GM19043 (cell line): Measurements from ENCODE around the gene TNFRSF25.
"Not testable (repeated sequence)": the region's sequence is repeated elsewhere in the genome, so short reads cannot be mapped to it uniquely, and the experiment has no call there.

ENCODE experiments used
- ATAC-seq: cut with Tn5 transposase; IDR thresholded peaks from one replicate; pipeline ENCODE4 v1.9.1; 2021; ENCODE audit warnings: low read depth; ENCODE audit not compliant: unreplicated experiment

The TNFRSF25 gene

DNA sequence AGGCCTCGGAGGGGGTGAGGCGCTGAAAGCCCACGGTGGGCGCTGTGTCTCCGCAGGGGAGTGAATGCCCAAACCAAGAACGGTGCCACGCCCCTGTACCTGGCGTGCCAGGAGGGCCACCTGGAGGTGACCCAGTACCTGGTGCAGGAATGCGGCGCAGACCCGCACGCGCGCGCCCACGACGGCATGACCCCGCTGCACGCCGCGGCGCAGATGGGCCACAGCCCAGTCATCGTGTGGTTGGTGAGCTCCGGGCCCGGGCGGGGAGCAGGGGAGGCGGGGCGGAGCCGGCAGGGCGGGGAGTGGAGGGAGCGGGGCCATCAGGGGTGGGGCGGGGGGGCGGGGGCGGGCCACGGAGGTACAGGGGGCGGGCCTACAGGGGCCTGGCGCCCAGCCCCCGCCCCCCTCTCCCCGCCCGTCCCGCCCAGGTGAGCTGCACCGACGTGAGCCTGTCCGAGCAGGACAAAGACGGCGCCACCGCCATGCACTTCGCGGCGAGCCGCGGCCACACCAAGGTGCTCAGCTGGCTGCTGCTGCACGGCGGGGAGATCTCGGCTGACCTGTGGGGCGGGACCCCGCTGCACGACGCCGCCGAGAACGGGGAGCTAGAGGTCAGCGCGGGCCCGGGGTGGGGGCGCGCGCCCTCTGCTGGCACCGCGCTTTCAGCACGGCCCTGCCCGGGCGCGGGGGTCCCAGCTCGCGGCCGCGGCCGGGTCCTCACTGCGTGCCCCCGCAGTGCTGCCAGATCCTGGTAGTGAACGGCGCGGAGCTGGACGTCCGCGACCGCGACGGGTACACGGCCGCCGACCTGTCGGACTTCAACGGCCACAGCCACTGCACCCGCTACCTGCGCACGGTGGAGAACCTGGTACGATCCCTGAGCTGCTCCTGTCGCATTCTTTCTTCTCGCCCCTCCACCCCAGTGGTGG lies 25.5 kb downstream of the TNFRSF25 start:
- no peak for ATAC-seq

DNA sequence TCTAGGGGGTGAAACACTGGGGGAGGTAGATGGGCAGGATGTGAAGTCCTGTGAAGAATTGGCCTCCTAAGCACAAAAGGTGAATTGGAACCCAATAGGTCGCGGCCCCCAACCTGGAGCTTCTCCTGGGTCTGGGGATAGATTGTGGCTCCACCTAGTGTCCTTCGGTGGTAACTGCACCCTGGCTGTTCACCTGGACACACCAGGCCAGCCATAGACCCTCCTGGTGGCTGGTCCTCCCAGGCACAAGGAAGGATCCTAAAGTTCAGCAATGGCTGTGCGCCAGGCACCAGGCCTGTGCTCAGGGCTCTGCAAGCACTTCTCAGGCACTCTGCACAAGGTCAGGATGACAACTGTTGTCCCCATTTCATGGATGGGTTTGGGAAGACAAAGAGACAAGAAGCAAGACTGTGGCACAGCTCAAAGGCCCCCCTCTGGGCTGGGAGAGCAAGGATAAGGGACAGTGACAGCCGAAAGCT lies 27.9 kb downstream of the TNFRSF25 start:
- no peak for ATAC-seq

DNA sequence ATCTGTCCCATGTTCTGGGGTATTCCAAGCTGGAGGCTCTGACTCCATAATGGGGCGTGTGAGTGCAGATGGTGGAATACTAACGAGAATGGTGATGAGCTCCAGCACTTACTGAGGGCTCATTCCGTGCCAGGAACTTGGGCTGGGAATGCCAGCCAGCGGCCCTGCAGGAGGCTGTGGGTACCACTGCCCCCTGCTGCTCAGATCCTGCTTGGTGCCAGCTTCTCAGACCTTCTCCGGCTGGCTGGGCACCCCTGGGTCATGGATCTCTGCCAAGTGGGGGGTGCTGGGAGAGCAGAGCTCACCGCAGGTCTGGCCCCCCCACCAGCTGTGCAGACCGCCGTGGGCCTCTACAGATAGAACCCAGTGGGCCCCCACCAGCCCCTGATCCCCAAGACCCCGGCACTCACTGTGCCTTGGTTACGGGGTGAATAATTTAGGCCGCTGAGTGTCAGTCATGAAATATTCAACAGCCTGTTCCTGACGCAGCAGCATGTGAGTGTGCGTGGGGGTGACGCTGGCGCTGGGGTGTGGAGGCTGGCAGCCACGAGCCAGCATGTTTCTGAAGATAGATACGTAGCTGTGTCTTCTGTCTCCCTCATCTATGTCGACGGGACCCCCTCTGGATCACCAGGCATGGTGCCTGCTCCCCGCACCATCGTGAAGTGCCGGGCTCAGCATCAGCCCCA lies 28.8 kb downstream of the TNFRSF25 start:
- ATAC-seq: not testable (repeated sequence)

DNA sequence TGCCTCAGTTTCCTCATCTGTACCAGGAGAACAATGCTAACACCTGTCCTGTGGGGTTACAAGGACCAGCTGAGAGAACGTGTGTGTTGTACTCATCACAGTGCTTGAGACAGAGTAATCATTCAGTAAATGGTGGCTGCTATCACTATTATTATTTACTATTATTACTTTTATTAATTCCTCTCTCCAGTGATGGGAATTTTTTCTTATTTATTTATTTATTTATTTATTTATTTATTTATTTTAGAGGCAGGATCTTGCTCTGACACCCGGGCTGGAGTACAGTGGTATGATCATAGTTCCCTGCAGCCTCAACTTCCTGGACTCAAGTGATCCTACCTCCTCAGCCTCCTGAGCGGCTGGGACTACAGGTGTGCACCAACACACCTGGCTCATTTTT lies 29.7 kb downstream of the TNFRSF25 start:
- ATAC-seq: not testable (repeated sequence)

DNA sequence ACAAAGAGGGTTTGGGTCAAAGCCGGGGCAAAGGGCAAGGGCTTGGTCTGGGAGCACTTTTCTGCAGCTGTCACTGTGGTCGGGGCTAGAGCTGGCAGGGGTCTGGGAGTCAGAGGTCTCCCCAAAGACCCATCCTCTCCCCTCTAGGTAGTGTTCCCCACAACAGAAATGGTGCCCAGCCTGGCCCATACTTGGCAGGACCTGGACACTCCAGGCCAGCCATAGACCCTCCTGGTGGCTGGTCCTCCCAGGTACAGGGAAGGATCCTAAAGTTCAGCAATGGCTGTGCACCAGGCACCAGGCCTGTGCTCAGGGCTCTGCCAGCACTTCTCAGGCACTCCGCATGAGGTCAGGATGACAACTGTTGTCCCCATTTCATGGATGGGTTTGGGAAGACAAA lies 30.4 kb downstream of the TNFRSF25 start:
- no peak for ATAC-seq

DNA sequence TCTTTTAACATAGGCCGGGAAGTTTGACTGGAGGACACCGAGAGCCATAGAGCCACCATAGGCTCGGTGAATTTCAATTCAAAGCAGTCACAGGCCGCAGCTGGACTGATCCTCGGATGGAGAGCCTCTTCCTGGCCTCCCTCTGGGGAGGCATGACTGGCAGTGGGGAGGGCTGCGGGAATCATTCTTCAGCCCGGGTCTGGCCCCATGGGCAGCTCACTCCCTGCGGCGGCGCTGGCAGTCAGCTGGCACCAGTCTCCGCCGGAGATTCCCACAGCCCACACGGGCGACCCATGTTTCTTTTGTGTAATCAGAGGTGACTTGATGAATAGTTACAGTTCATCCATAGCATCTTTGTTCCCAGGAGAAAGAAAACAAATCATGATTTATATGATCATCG lies 30.8 kb downstream of the TNFRSF25 start:
- no peak for ATAC-seq

DNA sequence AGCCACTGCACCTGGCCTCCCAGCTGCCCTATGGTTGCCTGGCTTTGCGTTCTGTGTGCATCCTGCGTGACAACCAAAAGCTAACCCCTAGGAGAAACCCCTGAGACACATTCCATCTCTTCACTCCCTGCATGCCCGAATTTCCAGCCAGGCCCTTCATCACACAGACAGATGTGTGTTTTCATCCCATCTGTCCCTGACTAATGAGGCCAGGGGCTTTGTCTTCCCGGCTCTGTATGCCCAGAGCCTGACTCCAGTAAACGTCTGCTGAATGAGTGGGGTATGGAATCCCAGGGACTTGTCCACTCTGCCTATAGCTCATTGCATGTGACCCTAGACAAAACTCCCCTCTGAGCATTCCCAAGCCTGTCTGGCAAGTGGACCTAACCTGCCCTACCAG lies 31.8 kb downstream of the TNFRSF25 start:
- ATAC-seq: no peak

DNA sequence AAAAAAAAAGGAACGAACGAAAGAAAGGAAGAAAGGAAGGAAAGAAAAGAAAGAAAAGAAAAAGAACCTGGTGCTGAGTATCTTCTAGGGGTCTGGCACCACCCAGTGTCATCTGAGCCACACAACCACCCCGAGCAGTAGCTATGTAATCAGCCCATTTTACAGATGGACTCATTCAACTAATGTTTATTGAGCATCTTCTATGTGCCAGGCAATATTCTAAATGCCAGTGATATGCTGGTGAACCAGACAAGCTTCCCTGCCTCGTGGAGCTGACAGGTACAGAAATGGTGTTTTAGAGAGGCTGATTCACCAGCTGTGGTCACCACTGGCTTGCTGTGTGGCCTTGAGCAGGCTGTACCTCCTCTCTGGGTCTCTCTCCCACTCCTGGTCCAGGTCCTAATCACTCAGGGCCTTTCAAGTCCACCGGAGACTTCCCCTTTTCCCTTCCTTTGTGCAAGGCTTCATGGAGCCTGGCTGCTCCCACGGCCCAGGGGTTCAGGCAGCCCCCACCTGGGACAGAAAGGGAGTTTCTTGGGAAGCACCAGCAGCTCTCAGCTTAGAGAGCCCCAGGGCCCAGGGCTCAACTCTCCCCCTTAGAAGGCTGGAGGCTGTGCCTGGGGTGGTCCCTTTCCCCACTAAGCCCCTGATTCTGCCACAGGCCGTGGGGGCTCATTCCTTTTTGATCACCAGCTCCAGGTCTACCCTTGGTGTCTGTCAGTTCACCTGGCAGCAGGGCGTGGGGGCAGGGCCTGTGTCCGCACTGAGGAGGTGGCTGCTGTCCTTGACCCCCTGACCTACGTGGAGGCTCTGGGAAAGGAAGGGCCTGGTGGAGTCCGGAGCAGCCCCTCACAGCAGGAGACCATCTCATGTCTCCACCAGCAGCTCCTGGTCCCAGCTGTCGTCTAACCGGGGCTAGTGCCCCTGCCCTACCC lies 34.1 kb downstream of the TNFRSF25 start:
- not testable (repeated sequence) for ATAC-seq

DNA sequence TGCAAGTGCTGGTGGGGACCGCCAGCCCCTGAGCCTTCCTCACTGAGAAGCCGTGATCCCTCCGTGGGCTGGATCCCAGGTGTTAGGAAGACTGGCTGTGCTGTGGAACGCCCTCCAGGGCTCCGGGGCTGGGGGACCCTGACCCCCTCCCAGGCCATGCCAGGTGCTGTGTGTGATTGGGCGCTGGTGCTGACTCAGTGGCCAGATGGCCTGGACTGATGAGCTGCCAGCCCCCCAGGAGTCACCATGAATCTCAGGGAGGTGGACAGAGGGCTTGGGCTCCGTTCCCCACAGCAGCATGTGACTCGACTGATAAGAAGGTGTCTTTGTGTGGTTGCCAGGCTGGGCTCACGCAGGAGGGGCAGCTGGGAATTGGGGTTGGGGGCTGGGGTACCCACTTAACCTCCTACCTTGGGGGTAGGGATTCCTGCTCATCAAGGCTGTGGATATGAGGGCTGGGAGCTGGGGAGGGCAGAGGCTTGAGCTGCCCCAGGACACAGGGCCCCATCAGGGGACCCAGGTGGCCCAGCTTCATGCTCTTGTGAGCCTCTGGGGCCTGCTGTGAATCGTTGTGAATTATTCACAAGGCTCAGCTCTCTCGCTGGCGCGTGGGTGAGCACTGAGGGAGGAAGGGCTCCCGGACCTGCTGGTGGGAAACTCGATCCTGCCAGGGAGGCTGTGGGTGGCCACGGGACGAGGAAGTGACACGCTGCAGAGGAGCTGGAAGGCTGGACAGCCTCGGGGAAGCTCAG lies 36.1 kb downstream of the TNFRSF25 start:
- ATAC-seq: not testable (repeated sequence)

DNA sequence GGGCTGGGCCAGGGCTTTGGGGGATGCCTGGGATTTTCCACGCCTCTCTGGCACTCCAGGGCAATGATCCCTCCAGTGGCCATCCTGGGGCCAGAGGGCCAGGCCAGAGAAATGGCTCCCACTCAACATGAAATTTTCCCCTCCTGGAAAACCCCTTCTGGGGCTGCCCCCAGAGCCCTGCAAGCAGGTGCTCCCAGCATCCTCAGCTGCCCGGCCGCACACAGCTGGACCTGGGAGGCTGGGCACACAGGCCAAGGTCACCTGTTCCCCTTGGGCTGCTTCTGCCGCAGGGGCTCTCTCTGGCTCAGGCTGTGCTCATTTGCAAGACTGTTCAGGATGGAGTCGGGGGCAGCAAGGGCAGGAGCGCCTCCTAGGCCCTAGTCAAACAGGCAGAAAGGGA lies 37.5 kb downstream of the TNFRSF25 start:
- not testable (repeated sequence) for ATAC-seq

DNA sequence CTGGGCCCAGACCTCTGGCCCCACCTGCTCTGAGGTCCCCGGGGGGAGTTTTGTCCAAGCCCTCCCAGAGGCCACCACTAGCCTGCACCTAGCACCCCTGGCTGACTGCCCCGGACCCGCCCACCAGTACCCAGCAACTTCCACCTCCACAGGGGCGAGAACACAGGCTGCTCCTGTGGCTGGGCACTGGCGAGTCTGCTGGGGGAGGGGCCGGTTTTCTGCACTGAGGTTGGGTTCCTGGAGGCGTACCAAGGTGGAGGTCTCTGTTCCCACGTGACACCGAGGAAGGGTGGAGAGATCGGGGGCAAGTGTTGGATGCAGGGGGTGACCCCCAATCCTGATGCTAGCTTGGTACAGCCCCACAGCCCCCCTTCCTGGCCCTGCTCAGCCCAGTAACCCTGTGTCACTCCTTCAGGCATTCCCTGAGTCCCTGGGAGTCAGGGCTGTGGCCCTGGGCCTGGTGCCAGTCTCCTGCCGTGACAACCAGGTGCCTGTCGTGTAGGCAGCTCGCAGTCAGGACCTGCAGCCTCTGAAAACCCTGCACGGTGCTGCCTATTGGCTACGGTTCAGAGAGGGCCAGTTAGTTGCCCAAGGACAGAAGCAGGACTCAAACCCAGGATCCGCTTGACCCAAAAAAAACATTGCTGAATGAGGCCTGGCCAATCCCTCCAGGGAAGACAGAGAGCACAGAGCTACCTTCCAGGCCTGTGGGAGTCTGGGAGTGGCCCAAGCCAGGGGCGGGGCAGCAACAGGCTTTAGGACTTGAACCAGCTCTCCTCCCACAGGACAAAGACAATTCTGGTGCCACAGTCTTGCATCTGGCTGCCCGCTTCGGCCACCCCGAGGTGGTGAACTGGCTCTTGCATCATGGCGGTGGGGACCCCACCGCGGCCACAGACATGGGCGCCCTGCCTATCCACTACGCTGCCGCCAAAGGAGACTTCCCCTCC lies 38.3 kb downstream of the TNFRSF25 start:
- no peak for ATAC-seq

DNA sequence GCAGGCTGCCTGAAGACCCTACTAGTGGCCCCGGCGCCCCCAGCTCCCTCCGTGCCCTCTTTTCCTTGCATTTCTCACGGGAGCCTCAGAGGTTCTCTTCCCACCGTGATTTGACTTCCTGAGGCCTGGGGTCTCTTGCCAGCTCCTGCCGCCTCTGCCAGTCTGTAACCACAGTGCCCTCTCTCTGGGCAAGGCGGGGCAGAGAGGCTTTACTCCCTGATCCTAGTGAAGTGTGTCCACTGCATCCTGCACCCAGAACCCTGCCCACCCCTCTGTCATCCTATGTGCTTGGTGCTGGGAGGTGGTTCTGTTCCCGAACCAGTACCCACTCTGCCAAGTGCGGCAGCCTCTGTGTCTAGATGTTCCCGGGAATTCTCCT lies 39.0 kb downstream of the TNFRSF25 start:
- ATAC-seq: no peak

DNA sequence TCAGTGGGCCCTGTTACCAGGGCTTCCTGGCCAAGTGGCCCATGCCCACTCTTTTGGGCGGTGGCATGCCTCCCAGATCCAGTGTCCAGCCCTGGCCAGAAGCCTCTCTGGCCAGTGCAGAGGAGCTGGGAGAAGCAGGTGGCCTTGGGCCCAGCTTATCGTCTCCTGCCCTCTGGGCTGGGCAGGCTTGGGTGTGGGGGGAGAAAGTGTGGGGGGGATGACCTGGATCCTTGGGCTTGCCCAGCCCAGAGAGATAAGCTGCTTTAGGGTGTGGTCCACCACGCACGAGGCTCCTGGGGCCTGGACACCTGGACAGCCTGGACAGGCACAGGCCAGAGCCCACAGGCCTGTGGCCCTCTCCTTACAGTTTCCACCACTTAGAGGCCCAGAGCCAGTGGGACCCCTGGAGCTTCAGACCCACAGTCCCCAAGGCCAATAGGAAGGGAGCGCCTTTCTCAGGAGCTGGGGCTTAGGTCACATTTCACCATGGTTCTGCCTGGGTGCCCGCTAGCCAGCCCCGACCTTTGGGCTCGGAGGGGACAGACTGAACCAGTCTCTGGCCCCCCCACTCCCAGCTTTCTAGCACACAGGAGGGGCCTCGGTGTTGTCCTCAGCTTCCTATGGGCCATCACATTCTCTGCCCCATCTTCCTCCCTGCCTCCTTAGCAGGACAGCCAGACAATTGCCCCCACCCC lies 39.5 kb downstream of the TNFRSF25 start:
- no peak for ATAC-seq

DNA sequence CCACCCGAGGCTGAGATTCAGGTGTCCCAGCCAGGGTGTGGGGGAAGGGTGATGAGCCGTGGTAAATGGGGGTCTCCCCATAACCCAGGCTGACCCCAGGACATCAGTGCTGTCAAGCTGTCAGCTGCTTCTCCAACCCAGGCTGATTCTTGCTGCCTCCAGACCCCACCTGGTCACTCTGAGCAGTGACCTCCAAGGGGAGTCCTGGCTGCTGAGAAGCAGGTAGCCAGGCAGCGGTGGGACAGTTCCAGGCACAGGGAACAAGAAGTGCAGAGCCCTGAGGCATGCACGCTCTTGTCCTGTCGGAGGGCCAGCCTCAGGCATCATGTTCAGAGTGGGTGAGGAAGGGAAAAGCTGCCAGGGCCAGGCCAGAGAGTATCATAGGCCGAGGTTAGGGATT lies 40.3 kb downstream of the TNFRSF25 start:
- ATAC-seq: no peak

DNA sequence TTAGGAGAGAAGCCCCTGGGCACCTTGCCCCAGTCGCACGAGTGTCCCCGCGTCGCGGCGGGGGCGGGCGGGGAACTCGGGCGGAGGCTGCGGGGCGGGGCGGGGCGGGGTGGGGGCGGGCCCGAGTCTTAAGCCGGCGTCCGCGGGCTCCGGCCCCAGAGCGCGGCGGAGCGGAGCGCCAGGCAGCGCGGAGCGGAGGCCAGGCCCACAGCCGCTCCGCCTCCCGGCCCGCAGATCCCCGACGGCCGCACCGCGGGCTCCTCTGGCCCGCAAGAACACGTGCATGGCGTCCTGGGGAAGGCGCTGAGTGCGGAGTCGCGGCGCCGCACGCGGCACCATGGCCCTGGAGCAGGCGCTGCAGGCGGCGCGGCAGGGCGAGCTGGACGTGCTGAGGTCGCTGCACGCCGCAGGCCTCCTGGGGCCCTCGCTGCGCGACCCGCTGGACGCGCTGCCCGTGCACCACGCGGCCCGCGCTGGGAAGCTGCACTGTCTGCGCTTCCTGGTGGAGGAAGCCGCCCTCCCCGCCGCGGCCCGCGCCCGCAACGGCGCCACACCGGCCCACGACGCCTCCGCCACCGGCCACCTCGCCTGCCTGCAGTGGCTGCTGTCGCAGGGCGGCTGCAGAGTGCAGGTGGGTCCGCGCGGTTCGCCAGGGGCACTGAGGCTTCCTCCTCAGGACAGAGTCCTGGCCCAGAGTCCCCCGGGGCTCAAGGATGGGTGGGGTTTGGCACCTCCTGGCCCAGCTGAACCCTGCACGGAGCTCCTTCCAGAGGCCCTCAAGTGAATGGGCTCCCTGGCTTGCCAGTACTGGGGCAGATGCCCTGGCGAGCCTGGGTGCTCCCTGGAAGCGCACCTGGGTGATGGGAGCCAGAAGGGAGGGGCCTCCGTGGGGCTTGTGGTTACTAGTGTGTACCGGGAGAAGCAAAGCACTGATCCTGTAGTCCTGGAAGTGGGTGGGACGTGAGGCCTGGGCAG lies 41.1 kb downstream of the TNFRSF25 start, which contains the start of gene ESPN:
TSS of gene ESPN (plus strand) at position 158 of the 975 bp plus-strand sequence. CDS start at position 338, 180 bp downstream.
- ATAC-seq: no peak

DNA sequence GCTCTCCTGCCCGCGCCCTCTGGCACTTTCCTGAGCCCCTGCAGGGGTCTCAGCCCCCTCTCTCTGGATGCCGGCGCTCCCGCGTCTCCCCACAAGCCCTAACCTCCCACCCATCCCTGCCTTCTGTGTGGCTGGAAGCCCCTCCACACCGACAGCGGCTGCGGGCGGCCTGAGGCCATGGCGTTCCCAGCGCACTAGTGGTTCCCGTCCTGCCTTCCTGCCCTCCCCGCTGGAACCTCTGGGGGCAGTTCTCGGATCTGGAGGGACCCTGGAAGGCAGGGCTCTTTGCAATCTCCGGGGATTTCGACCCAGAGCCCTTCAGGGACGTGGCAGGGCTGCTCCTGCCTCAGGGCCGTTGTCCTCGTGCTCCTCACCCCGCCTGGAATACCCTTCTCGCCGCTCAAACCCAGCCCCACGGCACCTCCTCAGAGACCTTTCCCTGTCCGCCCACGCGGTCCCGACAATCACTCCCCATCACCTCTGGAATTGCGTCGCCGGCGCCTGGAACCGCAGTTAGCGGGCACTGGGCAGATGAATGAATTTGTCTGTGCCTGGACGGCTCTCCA lies 41.9 kb downstream of the TNFRSF25 start:
- no peak for ATAC-seq
